C1 segment of cervical spinal cord (tissue), 14 donors: ENCODE results near the gene PLTP.

Experiments used
- DNase-seq, 14 donors: peaks; one replicate each; lab custom pipeline; 2025; lab: John Stamatoyannopoulos, UW

PLTP gene

DNA sequence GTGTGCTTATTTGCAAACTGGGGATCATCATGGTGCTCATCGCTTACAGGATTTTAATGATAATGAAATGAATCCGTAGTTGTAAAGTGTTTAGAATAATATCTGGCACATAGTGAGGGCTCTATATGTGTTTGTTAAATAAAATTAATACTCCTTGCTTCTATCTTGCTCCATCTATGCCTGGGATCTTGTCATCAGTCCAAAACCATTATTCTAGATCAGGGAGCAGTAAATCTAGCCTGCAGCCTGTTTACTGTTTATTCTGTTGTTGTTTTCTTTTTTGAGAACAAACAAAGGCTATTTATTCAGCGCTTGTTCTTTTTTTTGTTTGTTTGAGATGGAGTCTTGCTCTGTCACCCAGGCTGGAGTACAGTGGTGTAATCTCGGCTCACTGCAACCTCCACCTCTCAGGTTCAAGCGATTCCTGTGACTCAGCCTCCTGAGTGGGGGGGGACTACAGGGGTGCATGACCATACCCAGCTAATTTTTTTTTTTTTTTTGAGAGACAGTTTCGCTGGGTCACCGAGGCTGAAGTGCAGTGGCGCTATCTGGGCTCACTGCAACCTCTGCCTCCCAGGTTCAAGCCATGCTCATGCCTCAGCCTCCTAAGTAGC is 62.9 kb downstream of the PLTP start:
- no peak for DNase-seq
